Body of pancreas (tissue), 4 donors: ENCODE results near the gene DBX1. TPM values are rescaled to one million over a fixed set of nuclear protein-coding genes. Genes with fewer than 3 reads are reported as not detected.

Source experiments
- ATAC-seq: fragments of 150-250 bp; one replicate; pipeline ENCODE4 v1.9.1; 2016
- DNase-seq, 4 donors: peaks; one replicate each; pipeline ENCODE4 v3.0.0-alpha.2; 2019
- H3K27ac ChIP-seq, 4 donors: fragments of 200-600 bp; sonication (generic); 1 replicate in 3 of 4; 2 replicates in 1 of 4; pipeline versions ENCODE4 v1.5.1 to v1.6.1; 2016 to 2019; ENCODE audit warnings: mild to moderate bottlenecking in 1 of 4, mixed read lengths in 1 of 4, moderate library complexity in 1 of 4
- H3K27me3 ChIP-seq, 2 donors: fragments of 200-600 bp; sonication (generic); one replicate each; pipeline ENCODE4 v1.6.0; 2016; ENCODE audit warnings: mild to moderate bottlenecking in 1 of 2
- H3K36me3 ChIP-seq, 2 donors: fragments of 200-600 bp; sonication (generic); replicated peaks in 1 of 2; 2 replicates each; pipeline ENCODE4 v1.5.1; 2016; ENCODE audit warnings: low read depth in 2 of 2; ENCODE audit not compliant: insufficient read depth in 1 of 2
- H3K4me1 ChIP-seq: fragments of 200-600 bp; sonication (generic); one replicate; pipeline ENCODE4 v1.6.0; 2016
- H3K4me3 ChIP-seq, 2 donors: fragments of 200-600 bp; sonication (generic); 1 replicate in 1 of 2; 2 replicates in 1 of 2; pipeline ENCODE4 v1.5.1; 2016 to 2019
- H3K9me3 ChIP-seq, 3 donors: fragments of 200-600 bp; sonication (generic); 1 replicate in 2 of 3; 2 replicates in 1 of 3; pipeline ENCODE4 v1.5.1; 2016
- CTCF ChIP-seq, 7 experiments: fragments of 450-650 bp in 4 of 7; fragments of 200-600 bp in 3 of 7; sonication (generic) in 3 of 7; IDR thresholded peaks; one replicate each; pipeline ENCODE4 v1.5.1; 2016 to 2019; ENCODE audit warnings: antibody characterized with exemption in 7 of 7
- POLR2A ChIP-seq, 3 donors: fragments of 450-650 bp; IDR thresholded peaks; one replicate each; pipeline ENCODE4 v1.6.1; 2016; ENCODE audit warnings: antibody characterized with exemption in 3 of 3, mild to moderate bottlenecking in 2 of 3
- WGBS, 2 donors: methylation state at CpG; one replicate each; pipeline ENCODE4 v1.1.5; 2017; 5-methylcytosine and 5-hydroxymethylcytosine counted together
- intact Hi-C: fragments of 100-400 bp; cut with DNase I; formaldehyde crosslinking; loops from one replicate; pipeline ENCODE4 v1.15.1; 2023
- total RNA-seq, 2 donors: library from RNA; depleted of rRNA; stranded (reverse); fragments of >200 nt; gene quantifications; one replicate each; pipeline ENCODE4 v1.1.0, GENCODE V29; 2016

The DBX1 gene
- total RNA-seq, 2 donors from 2014 or later = not detected

GRCh38 chr11:20193307-20193706 is 33.0 kb upstream of the DBX1 start:
- Histone ChIP-seq H3K4me3 (no peak overlapping the region), H3K36me3 (no peaks in the 10 kb centered on the region), H3K9me3 (no peaks in the 10 kb centered on the region), H3K27ac (no peak overlapping the region), H3K27me3 (no peaks in the 10 kb centered on the region), H3K4me1 (no peaks in the 10 kb centered on the region)
- ATAC-seq (no peak), DNase-seq (no peak)
- WGBS, 2 donors = 55 to 74% methylated on average over 3 of the region's 3 CpGs
- TF ChIP-seq POLR2A (IDR thresholded peaks at IDR 0.05) (no peak), CTCF (IDR thresholded peaks at IDR 0.05) (no peak)
- intact Hi-C loops = no loop called here

GRCh38 chr11:20192641-20193040 is 32.4 kb upstream of the DBX1 start:
- no peak for TF ChIP-seq CTCF (IDR thresholded peaks at IDR 0.05)
- no peak for TF ChIP-seq POLR2A (IDR thresholded peaks at IDR 0.05)
- no peak overlapping the region for H3K4me3 ChIP-seq
- intact Hi-C loops = no loop called here
- H3K27ac ChIP-seq = no peak overlapping the region
- ATAC-seq (no peak), DNase-seq (no peak)
- H3K27me3 ChIP-seq = no peaks in the 10 kb centered on the region
- no peaks in the 10 kb centered on the region for H3K4me1 ChIP-seq
- no peaks in the 10 kb centered on the region for H3K36me3 ChIP-seq
- H3K9me3 ChIP-seq = no peaks in the 10 kb centered on the region

GRCh38 chr11:20192151-20192550 is 31.9 kb upstream of the DBX1 start:
- Histone ChIP-seq H3K9me3 (no peaks in the 10 kb centered on the region), H3K27ac (no peak overlapping the region), H3K36me3 (no peaks in the 10 kb centered on the region), H3K4me1 (no peaks in the 10 kb centered on the region), H3K27me3 (no peaks in the 10 kb centered on the region), H3K4me3 (no peak overlapping the region)
- 89 to 91% methylated on average over 2 of the region's 2 CpGs for WGBS, 2 donors
- DNase-seq (no peak), ATAC-seq (no peak)
- intact Hi-C loops = no loop called here
- TF ChIP-seq POLR2A (IDR thresholded peaks at IDR 0.05) = no peak

GRCh38 chr11:20178976-20179375 is 18.7 kb upstream of the DBX1 start:
- ATAC-seq (no peak), DNase-seq (no peak)
- intact Hi-C loops = no loop called here
- Histone ChIP-seq H3K36me3 (no peaks in the 10 kb centered on the region), H3K27ac (no peak overlapping the region), H3K9me3 (peaks cover 0 to 3% (median 0%) of the 10 kb centered on the region in 3 donors), H3K4me1 (no peaks in the 10 kb centered on the region), H3K4me3 (no peak overlapping the region), H3K27me3 (peaks cover 0 to 5% of the 10 kb centered on the region in 2 donors)
- 66 to 94% methylated on average over 2 of the region's 2 CpGs for WGBS, 2 donors
- no peak for TF ChIP-seq POLR2A (IDR thresholded peaks at IDR 0.05)

- Histone ChIP-seq H3K27me3 (peaks cover 0 to 4% of the 10 kb centered on the region in 2 donors), H3K27ac (no peak overlapping the region), H3K9me3 (no peaks in the 10 kb centered on the region), H3K4me3 (no peak overlapping the region), H3K4me1 (no peaks in the 10 kb centered on the region), H3K36me3 (no peaks in the 10 kb centered on the region)
- no peak for DNase-seq
- no peak for ATAC-seq
- intact Hi-C loops = no loop called here
- no peak for TF ChIP-seq CTCF (IDR thresholded peaks at IDR 0.05)
- no peak for TF ChIP-seq POLR2A (IDR thresholded peaks at IDR 0.05)
- 54 to 67% methylated on average over 7 of the region's 7 CpGs for WGBS, 2 donors
Measured at GRCh38 chr11:20177136-20177535, 16.9 kb upstream of the DBX1 start.

- H3K9me3 ChIP-seq = no peaks in the 10 kb centered on the region
- intact Hi-C loops = no loop called here
- WGBS, 2 donors = 69 to 76% methylated on average over 5 of the region's 5 CpGs
- no peaks in the 10 kb centered on the region for H3K27me3 ChIP-seq
- H3K4me1 ChIP-seq = no peaks in the 10 kb centered on the region
- no peak for ATAC-seq
- TF ChIP-seq POLR2A (IDR thresholded peaks at IDR 0.05) (no peak), CTCF (IDR thresholded peaks at IDR 0.05) (no peak)
- no peak overlapping the region for H3K27ac ChIP-seq
- no peak for DNase-seq
- H3K4me3 ChIP-seq = no peak overlapping the region
- H3K36me3 ChIP-seq = no peaks in the 10 kb centered on the region
Measured at GRCh38 chr11:20172721-20173447, 12.6 kb upstream of the DBX1 start.
